Measurements from ENCODE around the gene ZBTB20. TPM values are rescaled to one million over a fixed set of nuclear protein-coding genes. Genes with fewer than 3 reads are reported as not detected.
"Not testable (repeated sequence)": the region's sequence is repeated elsewhere in the genome, so short reads cannot be mapped to it uniquely, and the experiment has no call there.

The ZBTB20 gene
- total RNA-seq, result 62.4 and 88.9 TPM in 2 replicates
- 7.4 TPM for polyA plus RNA-seq (2012)

GRCh38 chr3:115146418-115147328 lies at the start of gene ZBTB20:
TSS of gene ZBTB20 (minus strand) at chr3:115147288.
- DNase-seq (ENCODE audit: low read depth), result peak; percentile 79

GRCh38 chr3:115194476-115194875 lies 47.4 kb upstream of the ZBTB20 start:
- peak; percentile 4 for DNase-seq (ENCODE audit: low read depth)

GRCh38 chr3:115190747-115191146 lies 43.7 kb upstream of the ZBTB20 start:
- DNase-seq (ENCODE audit: low read depth), result no peak

GRCh38 chr3:115187149-115187757 lies 40.2 kb upstream of the ZBTB20 start:
- DNase-seq (ENCODE audit: low read depth), result no peak

- no peak for DNase-seq (ENCODE audit: low read depth)
Measured at GRCh38 chr3:115186351-115187148, 39.5 kb upstream of the ZBTB20 start.

- DNase-seq (ENCODE audit: low read depth), result not testable (repeated sequence)
Measured at GRCh38 chr3:115184859-115185572, 37.9 kb upstream of the ZBTB20 start.

- DNase-seq (ENCODE audit: low read depth), result not testable (repeated sequence)
Measured at GRCh38 chr3:115178930-115179329, 31.8 kb upstream of the ZBTB20 start.

GRCh38 chr3:115169808-115170207 lies 22.7 kb upstream of the ZBTB20 start:
- no peak for DNase-seq (ENCODE audit: low read depth)

- DNase-seq (ENCODE audit: low read depth), result no peak
Measured at GRCh38 chr3:115165701-115166100, 18.6 kb upstream of the ZBTB20 start.

- DNase-seq (ENCODE audit: low read depth), result no peak
Measured at GRCh38 chr3:115165266-115165665, 18.2 kb upstream of the ZBTB20 start.

- DNase-seq (ENCODE audit: low read depth), result no peak
Measured at GRCh38 chr3:115164374-115165221, 17.5 kb upstream of the ZBTB20 start.

GRCh38 chr3:115162759-115163158 lies 15.7 kb upstream of the ZBTB20 start:
- DNase-seq (ENCODE audit: low read depth), result no peak

- no peak for DNase-seq (ENCODE audit: low read depth)
Measured at GRCh38 chr3:115161866-115162265, 14.8 kb upstream of the ZBTB20 start.

- no peak for DNase-seq (ENCODE audit: low read depth)
Measured at GRCh38 chr3:115161168-115161834, 14.2 kb upstream of the ZBTB20 start.

GRCh38 chr3:115160295-115160694 lies 13.2 kb upstream of the ZBTB20 start:
- DNase-seq (ENCODE audit: low read depth), result no peak

- no peak for DNase-seq (ENCODE audit: low read depth)
Measured at GRCh38 chr3:115156046-115156654, 9.1 kb upstream of the ZBTB20 start.

- DNase-seq (ENCODE audit: low read depth), result no peak
Measured at GRCh38 chr3:115154611-115155010, 7.5 kb upstream of the ZBTB20 start.

GRCh38 chr3:115151921-115152320 lies 4.8 kb upstream of the ZBTB20 start:
- peak; percentile 60 for DNase-seq (ENCODE audit: low read depth)
